Neuronal stem cell (in vitro differentiated cells): ENCODE data around the gene TNFRSF13B.

Experiments
- DNase-seq: peaks from one replicate; pipeline ENCODE4 v3.0.0-alpha.2; 2013; ENCODE audit warnings: low spot score
- H2AFZ ChIP-seq: one replicate; pipeline ENCODE4 v1.6.1; 2013; ENCODE audit warnings: mild to moderate bottlenecking, low read length, inconsistent platforms
- H2AK5ac ChIP-seq: 2 replicates; pipeline ENCODE4 v1.6.1; 2013; ENCODE audit warnings: low read depth, mild to moderate bottlenecking, inconsistent platforms, low read length, moderate library complexity, mixed read lengths
- H2BK120ac ChIP-seq: 2 replicates; pipeline ENCODE4 v1.6.1; 2013; ENCODE audit warnings: low read depth, mild to moderate bottlenecking, inconsistent platforms, low read length, moderate library complexity, mixed read lengths
- H2BK12ac ChIP-seq: one replicate; pipeline ENCODE4 v1.6.1; 2013; ENCODE audit warnings: low read length, inconsistent platforms
- H2BK15ac ChIP-seq: 2 replicates; pipeline ENCODE4 v1.6.1; 2013; ENCODE audit warnings: mild to moderate bottlenecking, low read length, inconsistent platforms, mixed read lengths
- H2BK5ac ChIP-seq: one replicate; pipeline ENCODE4 v1.6.1; 2013; ENCODE audit warnings: inconsistent platforms, mild to moderate bottlenecking, low read length, moderate library complexity
- H3K14ac ChIP-seq: one replicate; pipeline ENCODE4 v1.6.1; 2013; ENCODE audit warnings: low read length, inconsistent platforms
- H3K18ac ChIP-seq: 2 replicates; pipeline ENCODE4 v1.6.1; 2013; ENCODE audit warnings: low read length, inconsistent platforms
- H3K23ac ChIP-seq: 2 replicates; pipeline ENCODE4 v1.6.1; 2013; ENCODE audit warnings: low read depth, mild to moderate bottlenecking, mixed read lengths, low read length, inconsistent platforms; ENCODE audit not compliant: poor library complexity
- H3K27ac ChIP-seq: replicated peaks from 3 replicates; pipeline ENCODE4 v1.5.1; 2013; ENCODE audit warnings: low read length, inconsistent platforms
- H3K27me3 ChIP-seq, 3 experiments: 2 replicates each; pipeline ENCODE4 v1.6.1; 2013; ENCODE audit warnings: low read length in 3 of 3, mild to moderate bottlenecking in 2 of 3, inconsistent platforms in 1 of 3, low read depth in 1 of 3, mixed read lengths in 1 of 3, moderate library complexity in 1 of 3; ENCODE audit not compliant: control insufficient read depth in 3 of 3, insufficient read depth in 3 of 3
- H3K36me3 ChIP-seq, 2 donors: replicated peaks in 1 of 2; 2 replicates each; pipeline ENCODE4 v1.6.1; 2013; ENCODE audit warnings: low read length in 2 of 2; ENCODE audit not compliant: control insufficient read depth in 2 of 2, insufficient read depth in 2 of 2
- H3K4ac ChIP-seq: 2 replicates; pipeline ENCODE4 v1.6.1; 2013; ENCODE audit warnings: inconsistent platforms, mild to moderate bottlenecking, low read length, moderate library complexity
- H3K4me1 ChIP-seq, 2 donors: 1 replicate in 1 of 2; 2 replicates in 1 of 2; pipeline ENCODE4 v1.6.1; 2013; ENCODE audit warnings: low read length in 2 of 2, low read depth in 1 of 2; ENCODE audit not compliant: control insufficient read depth in 2 of 2, insufficient read depth in 1 of 2
- H3K4me2 ChIP-seq: one replicate; pipeline ENCODE4 v1.6.1; 2013; ENCODE audit warnings: mild to moderate bottlenecking, low read length, inconsistent platforms; ENCODE audit not compliant: insufficient read depth, poor library complexity, severe bottlenecking
- H3K4me3 ChIP-seq, 2 donors: 2 replicates each; pipeline ENCODE4 v1.5.1; 2013; ENCODE audit warnings: low read length in 2 of 2, mild to moderate bottlenecking in 2 of 2, inconsistent platforms in 1 of 2, moderate library complexity in 1 of 2
- H3K79me1 ChIP-seq: one replicate; pipeline ENCODE4 v1.6.1; 2013; ENCODE audit warnings: low read depth, mild to moderate bottlenecking, inconsistent platforms, low read length, moderate library complexity
- H3K9ac ChIP-seq: one replicate; pipeline ENCODE4 v1.6.1; 2013; ENCODE audit warnings: mild to moderate bottlenecking, low read depth, low read length, inconsistent platforms; ENCODE audit not compliant: poor library complexity
- H3K9me3 ChIP-seq, 2 donors: replicated peaks in 1 of 2; 2 replicates each; pipeline versions ENCODE3 to v1.6.1; 2013; ENCODE audit warnings: low read length in 2 of 2, mild to moderate bottlenecking in 2 of 2, inconsistent platforms in 1 of 2, low read depth in 1 of 2, mixed read lengths in 1 of 2, moderate library complexity in 1 of 2; ENCODE audit not compliant: control insufficient read depth in 2 of 2, insufficient read depth in 1 of 2
- H4K8ac ChIP-seq: one replicate; pipeline ENCODE4 v1.6.1; 2013; ENCODE audit warnings: low read depth, mild to moderate bottlenecking, inconsistent platforms, low read length, moderate library complexity
- H4K91ac ChIP-seq: one replicate; pipeline ENCODE4 v1.6.1; 2013; ENCODE audit warnings: low read length, low read depth, mild to moderate bottlenecking, inconsistent platforms; ENCODE audit not compliant: poor library complexity
- WGBS, 2 donors: extraction: QIAGEN DNeasy Blood & Tissue Kit; methylation state at CpG; one replicate each; pipeline ENCODE4 v1.1.7; 2013; ENCODE audit warnings: missing lambda C conversion rate in 2 of 2, mixed read lengths in 1 of 2; ENCODE audit not compliant: insufficient read length in 2 of 2, insufficient replicate concordance in 1 of 2; ENCODE audit errors: extremely low coverage in 2 of 2; 5-methylcytosine and 5-hydroxymethylcytosine counted together

Gene TNFRSF13B

DNA sequence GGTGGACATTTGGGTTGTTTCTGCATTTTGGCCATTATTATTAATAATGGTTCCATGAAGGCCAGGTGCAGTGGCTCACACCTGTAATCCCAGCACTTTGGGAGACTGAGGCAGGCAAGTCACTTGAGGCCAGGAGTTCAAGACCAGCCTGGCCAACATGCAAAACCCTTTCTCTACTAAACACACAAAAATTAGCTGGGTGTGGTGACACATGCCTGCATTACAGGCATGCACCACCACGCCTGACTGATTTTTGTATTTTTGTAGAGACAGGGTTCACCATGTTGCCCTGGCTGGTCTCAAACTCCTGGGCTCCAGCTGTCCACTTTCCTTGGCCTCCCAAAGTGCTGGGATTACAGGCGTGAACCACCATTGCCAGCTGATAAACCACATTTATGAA, 58.5 kb downstream of the TNFRSF13B start:
- H3K18ac ChIP-seq, result no peak overlapping the region
- no CpG with 5 or more reads among the region's 2 CpGs for WGBS, 2 donors
- no peak overlapping the region for H3K4ac ChIP-seq
- H3K23ac ChIP-seq, result no peak overlapping the region
- no peaks in the 10 kb centered on the region for H3K36me3 ChIP-seq
- H3K14ac ChIP-seq, result no peak overlapping the region
- peaks cover 0 to 2% (median 0%) of the 10 kb centered on the region in 3 experiments for H3K27me3 ChIP-seq
- H4K91ac ChIP-seq, result no peak overlapping the region
- no peak overlapping the region for H3K4me3 ChIP-seq
- peaks cover 2 to 4% of the 10 kb centered on the region in 2 donors for H3K4me1 ChIP-seq
- no peak overlapping the region for H4K8ac ChIP-seq
- no peak overlapping the region for H2BK15ac ChIP-seq
- no peak overlapping the region for H3K27ac ChIP-seq
- H2AFZ ChIP-seq, result no peak overlapping the region
- H3K9me3 ChIP-seq, result no peaks in the 10 kb centered on the region
- H2AK5ac ChIP-seq, result no peak overlapping the region
- DNase-seq, result no peak
- no peak overlapping the region for H2BK5ac ChIP-seq
- no peak overlapping the region for H3K4me2 ChIP-seq
- H3K79me1 ChIP-seq, result no peaks in the 10 kb centered on the region
- H2BK120ac ChIP-seq, result no peak overlapping the region
- no peak overlapping the region for H2BK12ac ChIP-seq
- H3K9ac ChIP-seq, result no peak overlapping the region

DNA sequence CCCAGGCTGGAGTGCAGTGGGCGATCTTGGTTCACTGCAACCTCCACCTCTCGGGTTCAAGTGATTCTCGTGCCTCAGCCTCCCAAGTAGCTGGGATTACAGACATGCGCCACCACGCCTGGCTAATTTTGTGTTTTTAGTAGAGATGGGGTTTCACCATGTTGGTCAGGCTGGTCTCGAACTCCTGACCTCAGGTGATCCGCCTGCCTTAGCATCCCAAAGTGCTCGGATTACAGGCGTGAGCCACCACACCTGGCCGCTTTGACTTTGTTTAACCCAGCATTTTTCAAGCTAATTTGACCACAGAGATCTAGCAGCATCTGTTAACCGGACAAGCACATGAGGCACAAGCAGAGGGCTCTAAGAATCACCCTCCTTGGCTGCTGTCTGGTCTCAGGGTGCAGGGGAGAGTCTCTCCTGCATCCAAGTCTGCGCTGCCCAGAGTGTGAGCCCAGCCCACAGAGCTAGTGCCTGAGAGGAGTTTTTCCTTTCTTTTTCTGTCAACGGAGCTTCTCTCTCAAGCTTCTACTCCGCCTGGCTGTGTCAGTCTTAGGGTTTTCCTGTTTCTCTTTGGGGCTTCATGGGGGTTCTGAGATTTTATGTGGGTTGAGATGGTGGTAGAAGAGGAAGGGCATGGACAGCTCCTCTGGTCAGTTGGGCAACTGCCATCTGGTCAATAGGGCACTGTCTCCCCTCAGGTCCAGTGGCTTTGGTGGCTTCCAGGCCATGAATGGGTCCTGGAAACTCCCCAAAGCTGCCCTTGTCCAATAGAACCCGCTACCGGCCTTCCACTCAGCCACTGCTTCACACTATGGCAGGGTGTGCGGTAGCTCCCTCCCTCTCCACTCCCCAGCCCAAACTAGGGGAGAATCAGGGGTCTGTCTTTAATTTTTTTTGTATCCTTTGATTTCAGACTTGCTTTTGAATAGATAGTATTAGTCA, 59.6 kb downstream of the TNFRSF13B start:
- H2AFZ ChIP-seq, result peak overlapping the region; percentile 29
- DNase-seq, result no peak
- H3K18ac ChIP-seq, result no peak overlapping the region
- no peak overlapping the region for H3K4me2 ChIP-seq
- no peak overlapping the region for H3K27ac ChIP-seq
- no peak overlapping the region for H3K23ac ChIP-seq
- H4K8ac ChIP-seq, result no peak overlapping the region
- no peak overlapping the region for H2BK120ac ChIP-seq
- peaks cover 0 to 2% (median 0%) of the 10 kb centered on the region in 3 experiments for H3K27me3 ChIP-seq
- H2BK12ac ChIP-seq, result no peak overlapping the region
- H3K4me1 ChIP-seq, result peaks cover 2 to 4% of the 10 kb centered on the region in 2 donors
- H3K79me1 ChIP-seq, result no peaks in the 10 kb centered on the region
- no CpG with 5 or more reads among the region's 17 CpGs for WGBS, 2 donors
- no peak overlapping the region for H2BK15ac ChIP-seq
- H2BK5ac ChIP-seq, result no peak overlapping the region
- H3K4me3 ChIP-seq, result no peak overlapping the region
- no peak overlapping the region for H3K4ac ChIP-seq
- no peak overlapping the region for H3K14ac ChIP-seq
- no peaks in the 10 kb centered on the region for H3K36me3 ChIP-seq
- H2AK5ac ChIP-seq, result no peak overlapping the region
- no peak overlapping the region for H4K91ac ChIP-seq
- no peaks in the 10 kb centered on the region for H3K9me3 ChIP-seq
- H3K9ac ChIP-seq, result no peak overlapping the region

DNA sequence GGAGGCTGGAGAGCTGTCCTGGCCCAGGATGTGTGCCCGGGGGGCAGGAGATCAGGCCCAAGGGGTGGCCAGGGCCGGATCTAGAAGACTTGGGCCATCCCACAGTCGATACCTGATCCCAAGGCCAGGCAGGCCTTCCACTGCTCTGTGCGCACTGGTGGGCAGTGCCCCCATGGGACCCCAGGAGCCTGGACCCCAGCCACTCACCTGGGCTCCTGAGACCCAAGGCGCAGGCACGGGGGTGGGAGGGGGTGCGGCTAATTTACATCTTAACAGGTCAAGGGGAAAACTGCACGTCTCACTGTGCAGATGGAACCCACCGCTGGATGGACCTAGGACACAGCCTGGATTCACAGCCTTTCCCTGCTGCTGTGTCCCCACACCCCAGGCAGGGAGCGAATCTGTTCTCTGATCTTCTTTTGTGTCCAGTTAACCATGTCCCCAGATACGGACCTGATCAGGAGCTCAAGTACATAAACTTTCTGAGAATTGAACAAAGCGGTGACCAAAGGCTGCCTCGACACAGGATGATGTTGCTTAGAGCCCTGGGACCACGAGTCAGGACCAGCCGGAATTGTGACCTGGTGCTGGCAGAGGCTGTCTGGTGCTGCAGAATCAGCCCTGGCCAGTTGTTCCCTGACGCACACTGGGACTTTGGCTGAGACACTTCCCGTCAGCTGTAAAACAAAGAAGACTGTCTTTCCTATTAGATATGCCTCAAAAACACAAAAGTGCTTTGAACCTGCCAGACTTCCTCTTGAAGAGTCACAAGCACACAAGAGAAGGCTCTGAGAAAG, 60.6 kb downstream of the TNFRSF13B start:
- H2BK15ac ChIP-seq, result no peak overlapping the region
- no peak overlapping the region for H3K18ac ChIP-seq
- H4K8ac ChIP-seq, result no peak overlapping the region
- H4K91ac ChIP-seq, result no peak overlapping the region
- no peak overlapping the region for H3K4me3 ChIP-seq
- no peaks in the 10 kb centered on the region for H3K79me1 ChIP-seq
- H3K27ac ChIP-seq, result no peak overlapping the region
- H3K4me2 ChIP-seq, result no peak overlapping the region
- no peak overlapping the region for H2BK5ac ChIP-seq
- peak overlapping the region; percentile 13 for H3K23ac ChIP-seq
- H2BK120ac ChIP-seq, result no peak overlapping the region
- peaks cover 0 to 2% (median 0%) of the 10 kb centered on the region in 3 experiments for H3K27me3 ChIP-seq
- DNase-seq, result no peak
- H3K36me3 ChIP-seq, result no peaks in the 10 kb centered on the region
- peak overlapping the region; percentile 79 for H2AFZ ChIP-seq
- H3K4ac ChIP-seq, result no peak overlapping the region
- H3K4me1 ChIP-seq, result peaks cover 2 to 4% of the 10 kb centered on the region in 2 donors
- no peaks in the 10 kb centered on the region for H3K9me3 ChIP-seq
- H2AK5ac ChIP-seq, result peak overlapping the region; percentile 9
- H3K9ac ChIP-seq, result no peak overlapping the region
- no peak overlapping the region for H2BK12ac ChIP-seq
- no peak overlapping the region for H3K14ac ChIP-seq
- no CpG with 5 or more reads among the region's 17 CpGs for WGBS, 2 donors

GRCh38 chr17:16910341-16910740, 61.6 kb downstream of the TNFRSF13B start:
- peaks cover 0 to 2% (median 0%) of the 10 kb centered on the region in 3 experiments for H3K27me3 ChIP-seq
- no peak overlapping the region for H2BK12ac ChIP-seq
- H4K91ac ChIP-seq, result no peak overlapping the region
- H2AK5ac ChIP-seq, result no peak overlapping the region
- H3K27ac ChIP-seq, result no peak overlapping the region
- H2AFZ ChIP-seq, result no peak overlapping the region
- no peaks in the 10 kb centered on the region for H3K79me1 ChIP-seq
- no peaks in the 10 kb centered on the region for H3K36me3 ChIP-seq
- no peak overlapping the region for H3K23ac ChIP-seq
- H3K4me2 ChIP-seq, result no peak overlapping the region
- H3K18ac ChIP-seq, result no peak overlapping the region
- no peak for DNase-seq
- WGBS, 2 donors, result no CpG with 5 or more reads among the region's 8 CpGs
- H3K14ac ChIP-seq, result no peak overlapping the region
- no peak overlapping the region for H2BK120ac ChIP-seq
- H3K4ac ChIP-seq, result no peak overlapping the region
- no peak overlapping the region for H2BK15ac ChIP-seq
- H4K8ac ChIP-seq, result no peak overlapping the region
- no peak overlapping the region for H3K9ac ChIP-seq
- H3K9me3 ChIP-seq, result no peaks in the 10 kb centered on the region
- H3K4me1 ChIP-seq, result peaks cover 2 to 4% of the 10 kb centered on the region in 2 donors
- no peak overlapping the region for H2BK5ac ChIP-seq
- no peak overlapping the region for H3K4me3 ChIP-seq
